SK-N-MC (cell line): ENCODE results near the gene PLSCR3.

Source experiments
- EZH2 ChIP-seq: fragments of 200-600 bp; sonication (generic); IDR thresholded peaks from one replicate; pipeline ENCODE4 v1.6.1; 2017; ENCODE audit warnings: antibody characterized with exemption
- FOXP2 ChIP-seq: optimal IDR thresholded peaks from 2 replicates; pipeline ENCODE3; 2011; ENCODE audit warnings: mild to moderate bottlenecking, moderate library complexity; ENCODE audit not compliant: insufficient read depth; ENCODE audit errors: extremely low read length, control extremely low read depth
- POLR2AphosphoS5 ChIP-seq: IDR thresholded peaks from 2 replicates; pipeline ENCODE4 v1.6.1; 2012; ENCODE audit warnings: mild to moderate bottlenecking, low read depth, low read length, borderline replicate concordance

DNA sequence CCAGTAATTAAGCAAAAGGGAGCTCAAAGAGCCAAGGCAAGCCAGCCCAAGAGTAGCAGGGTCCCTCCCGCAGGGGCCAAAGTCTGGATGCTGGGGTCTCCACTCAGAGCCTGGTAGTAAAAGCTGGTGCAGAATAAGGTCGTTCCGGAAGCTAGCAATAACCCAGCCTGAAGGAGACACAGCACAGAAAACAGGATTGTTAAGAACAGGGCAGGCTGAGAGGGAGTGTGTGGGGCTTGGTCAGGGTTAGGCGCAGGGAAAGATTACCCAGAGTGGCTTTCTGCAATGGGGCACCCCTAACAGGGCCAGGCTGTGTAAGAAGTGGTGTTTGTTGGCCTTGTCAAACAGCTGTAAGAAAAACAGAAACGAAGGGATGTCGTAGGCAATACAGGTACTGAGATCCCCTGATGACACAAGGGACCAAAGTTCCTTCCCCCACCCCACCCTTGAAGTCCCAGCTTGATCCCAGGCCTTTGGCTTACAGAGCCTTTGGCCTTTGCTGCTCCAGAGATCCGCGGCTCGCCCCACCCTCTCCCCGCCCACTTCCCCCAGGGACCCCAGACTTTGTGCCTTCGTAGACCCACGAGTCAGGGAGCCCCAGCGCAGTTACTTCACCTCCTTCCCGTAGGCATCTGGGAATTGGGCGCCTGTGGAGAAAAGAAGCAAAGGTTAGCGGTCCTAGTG lies 8.9 kb upstream of the PLSCR3 start:
- TF ChIP-seq POLR2AphosphoS5 (no peak), EZH2 (no peak), FOXP2 (no peak)
